ENCODE data around the gene PNLIPRP2. TPM values are rescaled to one million over a fixed set of nuclear protein-coding genes. Genes with fewer than 3 reads are reported as not detected.

The PNLIPRP2 gene
- total and polyA plus RNA-seq, 4 donors: 0.06 to 1.0 (median 0.08) TPM; not detected in 1

GRCh38 chr10:116598329-116598728 lies 22.4 kb upstream of the PNLIPRP2 start:
- ATAC-seq (ENCODE audit: insufficient read depth, low FRiP score) (no peak), DNase-seq (peak in 1 of 3 donors; percentile 20)
- Histone ChIP-seq H3K27me3 (ENCODE audit: control insufficient read depth in 3 of 3, insufficient read depth in 3 of 3, low read length in 2 of 3) (no peaks in the 10 kb centered on the region), H3K27ac (ENCODE audit: low read depth in 1 of 2, low read length in 1 of 2) (no peak overlapping the region), H3K4me1 (ENCODE audit: control insufficient read depth in 5 of 5, insufficient read depth in 5 of 5, low read length in 5 of 5) (no peaks in the 10 kb centered on the region), H3K4me3 (no peak overlapping the region), H3K36me3 (ENCODE audit: control insufficient read depth in 4 of 4, insufficient read depth in 4 of 4, low read length in 4 of 4) (no peaks in the 10 kb centered on the region), H3K9me3 (ENCODE audit: control insufficient read depth in 4 of 4, insufficient read depth in 3 of 4, low read length in 3 of 4) (peaks cover 0 to 1% (median 0%) of the 10 kb centered on the region in 4 donors), H3K9ac (ENCODE audit: insufficient read depth in 1 of 2, low read length in 2 of 2) (no peak overlapping the region)
- TF ChIP-seq, protein P1, sequence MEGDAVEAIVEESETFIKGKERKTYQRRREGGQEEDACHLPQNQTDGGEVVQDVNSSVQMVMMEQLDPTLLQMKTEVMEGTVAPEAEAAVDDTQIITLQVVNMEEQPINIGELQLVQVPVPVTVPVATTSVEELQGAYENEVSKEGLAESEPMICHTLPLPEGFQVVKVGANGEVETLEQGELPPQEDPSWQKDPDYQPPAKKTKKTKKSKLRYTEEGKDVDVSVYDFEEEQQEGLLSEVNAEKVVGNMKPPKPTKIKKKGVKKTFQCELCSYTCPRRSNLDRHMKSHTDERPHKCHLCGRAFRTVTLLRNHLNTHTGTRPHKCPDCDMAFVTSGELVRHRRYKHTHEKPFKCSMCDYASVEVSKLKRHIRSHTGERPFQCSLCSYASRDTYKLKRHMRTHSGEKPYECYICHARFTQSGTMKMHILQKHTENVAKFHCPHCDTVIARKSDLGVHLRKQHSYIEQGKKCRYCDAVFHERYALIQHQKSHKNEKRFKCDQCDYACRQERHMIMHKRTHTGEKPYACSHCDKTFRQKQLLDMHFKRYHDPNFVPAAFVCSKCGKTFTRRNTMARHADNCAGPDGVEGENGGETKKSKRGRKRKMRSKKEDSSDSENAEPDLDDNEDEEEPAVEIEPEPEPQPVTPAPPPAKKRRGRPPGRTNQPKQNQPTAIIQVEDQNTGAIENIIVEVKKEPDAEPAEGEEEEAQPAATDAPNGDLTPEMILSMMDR (IDR thresholded peaks at IDR 0.05; ENCODE audit: control extremely low read depth, extremely low read depth): no peak

GRCh38 chr10:116599991-116600390 lies 20.8 kb upstream of the PNLIPRP2 start:
- 63 to 73% methylated on average over 5 of the region's 5 CpGs for WGBS, 2 donors

DNA sequence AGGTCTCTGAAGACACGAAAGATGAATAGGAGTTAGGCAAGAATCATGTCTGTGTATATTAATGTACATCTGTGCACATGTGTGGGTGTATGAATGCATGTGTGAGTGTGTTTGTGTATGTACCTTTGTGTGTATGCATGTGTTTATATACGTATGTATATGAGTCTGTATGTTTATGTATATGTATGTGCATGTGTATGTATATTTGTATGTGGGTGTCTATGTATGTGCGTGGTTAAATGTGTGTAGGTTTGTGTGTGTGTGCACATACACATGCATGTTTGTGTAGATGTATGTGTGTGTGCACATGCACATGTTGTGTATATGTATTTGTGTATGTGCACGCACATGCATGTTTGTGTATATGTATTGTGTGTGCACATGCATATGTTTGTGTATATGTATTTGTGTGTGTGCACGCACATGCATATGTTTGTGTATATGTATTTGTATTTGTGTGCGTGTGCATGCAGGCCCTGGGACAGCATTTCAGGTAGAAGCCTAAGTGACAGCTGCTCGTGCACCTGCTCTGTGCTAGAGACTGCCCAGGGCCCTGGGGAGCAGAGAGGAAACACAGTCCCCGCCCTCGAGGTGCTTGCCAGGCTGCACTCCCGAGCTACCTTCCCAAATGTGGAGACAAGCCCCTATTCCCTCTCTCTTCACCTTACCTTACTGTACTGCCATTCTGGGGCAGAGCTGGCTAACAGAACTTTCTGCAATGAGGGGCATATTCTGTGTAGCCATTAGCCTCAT lies 17.9 kb upstream of the PNLIPRP2 start:
- 87 to 91% methylated on average over 10 of the region's 10 CpGs for WGBS, 2 donors
- no peak overlapping the region for H3K27ac ChIP-seq (ENCODE audit: low read depth in 1 of 2, low read length in 1 of 2)
- H3K9me3 ChIP-seq (ENCODE audit: control insufficient read depth in 4 of 4, insufficient read depth in 3 of 4, low read length in 3 of 4): peaks cover 0 to 1% (median 0%) of the 10 kb centered on the region in 4 donors
- no peaks in the 10 kb centered on the region for H3K4me1 ChIP-seq (ENCODE audit: control insufficient read depth in 5 of 5, insufficient read depth in 5 of 5, low read length in 5 of 5)
- H3K36me3 ChIP-seq (ENCODE audit: control insufficient read depth in 4 of 4, insufficient read depth in 4 of 4, low read length in 4 of 4): no peaks in the 10 kb centered on the region
- no peak overlapping the region for H3K9ac ChIP-seq (ENCODE audit: insufficient read depth in 1 of 2, low read length in 2 of 2)
- TF ChIP-seq, protein P1 (IDR thresholded peaks at IDR 0.05; ENCODE audit: control extremely low read depth, extremely low read depth): no peak
- DNase-seq: no peak
- H3K27me3 ChIP-seq (ENCODE audit: control insufficient read depth in 3 of 3, insufficient read depth in 3 of 3, low read length in 2 of 3): no peaks in the 10 kb centered on the region
- ATAC-seq (ENCODE audit: insufficient read depth, low FRiP score): no peak
- H3K4me3 ChIP-seq: no peak overlapping the region

More at GRCh38 chr10:116599991-116600390, 20.8 kb upstream of the PNLIPRP2 start:
- no peaks in the 10 kb centered on the region for H3K36me3 ChIP-seq (ENCODE audit: control insufficient read depth in 4 of 4, insufficient read depth in 4 of 4, low read length in 4 of 4)
- H3K27ac ChIP-seq (ENCODE audit: low read depth in 1 of 2, low read length in 1 of 2): no peak overlapping the region
- no peaks in the 10 kb centered on the region for H3K27me3 ChIP-seq (ENCODE audit: control insufficient read depth in 3 of 3, insufficient read depth in 3 of 3, low read length in 2 of 3)
- TF ChIP-seq, protein P1 (IDR thresholded peaks at IDR 0.05; ENCODE audit: control extremely low read depth, extremely low read depth): no peak
- no peaks in the 10 kb centered on the region for H3K4me1 ChIP-seq (ENCODE audit: control insufficient read depth in 5 of 5, insufficient read depth in 5 of 5, low read length in 5 of 5)
- H3K4me3 ChIP-seq: no peak overlapping the region
- ATAC-seq (ENCODE audit: insufficient read depth, low FRiP score) (no peak), DNase-seq (no peak)
- no peak overlapping the region for H3K9ac ChIP-seq (ENCODE audit: insufficient read depth in 1 of 2, low read length in 2 of 2)
- H3K9me3 ChIP-seq (ENCODE audit: control insufficient read depth in 4 of 4, insufficient read depth in 3 of 4, low read length in 3 of 4): peaks cover 0 to 1% (median 0%) of the 10 kb centered on the region in 4 donors
